Measurements from ENCODE around the gene MROH7.

The MROH7 gene

DNA sequence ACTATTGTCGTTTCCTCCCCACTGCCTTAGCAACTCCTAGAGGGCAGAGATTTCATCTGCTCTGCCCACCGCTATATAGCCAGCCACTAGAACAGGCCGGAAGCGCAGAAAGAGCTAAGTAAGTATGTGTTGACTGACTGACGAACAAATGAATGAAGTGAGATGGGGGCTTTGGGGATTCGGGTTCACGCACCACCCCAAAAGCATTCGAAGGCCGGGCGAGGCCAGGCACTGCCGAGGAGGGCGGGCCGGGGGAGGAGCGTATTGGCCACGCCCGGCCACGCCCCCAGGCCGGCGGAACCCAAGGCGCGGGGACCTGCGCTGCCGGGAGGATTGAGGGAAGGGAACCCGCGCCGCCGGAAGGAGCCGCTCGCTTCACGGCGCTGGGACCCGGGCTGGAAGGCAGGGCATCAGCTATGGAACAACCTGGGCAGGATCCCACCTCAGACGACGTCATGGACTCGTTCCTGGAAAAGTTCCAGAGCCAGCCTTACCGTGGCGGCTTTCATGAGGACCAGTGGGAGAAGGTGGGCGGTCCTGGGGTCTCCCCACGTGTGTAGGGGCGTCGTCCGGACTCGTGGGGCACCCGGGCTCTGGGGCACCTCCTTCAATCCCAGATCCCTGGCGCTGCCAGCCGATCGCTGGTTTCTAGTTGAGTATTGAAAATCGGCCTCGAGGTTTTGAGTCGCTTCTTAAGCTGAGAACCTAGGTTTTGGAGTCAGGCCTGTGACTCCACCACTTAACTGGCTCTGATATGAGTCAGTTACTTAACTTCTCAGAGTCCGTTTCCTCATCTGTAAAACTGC, 74.1 kb downstream of the MROH7 start, which contains the start of gene TTC4:
Gene TTC4, plus strand, starts transcription at position 369 of the 806 bp plus-strand sequence. Its CDS starts 48 bp downstream, at position 417.
- TF ChIP-seq, protein P1, sequence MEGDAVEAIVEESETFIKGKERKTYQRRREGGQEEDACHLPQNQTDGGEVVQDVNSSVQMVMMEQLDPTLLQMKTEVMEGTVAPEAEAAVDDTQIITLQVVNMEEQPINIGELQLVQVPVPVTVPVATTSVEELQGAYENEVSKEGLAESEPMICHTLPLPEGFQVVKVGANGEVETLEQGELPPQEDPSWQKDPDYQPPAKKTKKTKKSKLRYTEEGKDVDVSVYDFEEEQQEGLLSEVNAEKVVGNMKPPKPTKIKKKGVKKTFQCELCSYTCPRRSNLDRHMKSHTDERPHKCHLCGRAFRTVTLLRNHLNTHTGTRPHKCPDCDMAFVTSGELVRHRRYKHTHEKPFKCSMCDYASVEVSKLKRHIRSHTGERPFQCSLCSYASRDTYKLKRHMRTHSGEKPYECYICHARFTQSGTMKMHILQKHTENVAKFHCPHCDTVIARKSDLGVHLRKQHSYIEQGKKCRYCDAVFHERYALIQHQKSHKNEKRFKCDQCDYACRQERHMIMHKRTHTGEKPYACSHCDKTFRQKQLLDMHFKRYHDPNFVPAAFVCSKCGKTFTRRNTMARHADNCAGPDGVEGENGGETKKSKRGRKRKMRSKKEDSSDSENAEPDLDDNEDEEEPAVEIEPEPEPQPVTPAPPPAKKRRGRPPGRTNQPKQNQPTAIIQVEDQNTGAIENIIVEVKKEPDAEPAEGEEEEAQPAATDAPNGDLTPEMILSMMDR (IDR thresholded peaks at IDR 0.05; ENCODE audit: borderline replicate concordance, control extremely low read depth, extremely low read depth, insufficient read depth, missing control alignments), result no peak
- in situ Hi-C loops (cut with MboI; ENCODE audit: low sequenced_read_pairs, unreplicated experiment), result no loop called here
- peak; percentile 96 for DNase-seq (ENCODE audit: low spot score)

DNA sequence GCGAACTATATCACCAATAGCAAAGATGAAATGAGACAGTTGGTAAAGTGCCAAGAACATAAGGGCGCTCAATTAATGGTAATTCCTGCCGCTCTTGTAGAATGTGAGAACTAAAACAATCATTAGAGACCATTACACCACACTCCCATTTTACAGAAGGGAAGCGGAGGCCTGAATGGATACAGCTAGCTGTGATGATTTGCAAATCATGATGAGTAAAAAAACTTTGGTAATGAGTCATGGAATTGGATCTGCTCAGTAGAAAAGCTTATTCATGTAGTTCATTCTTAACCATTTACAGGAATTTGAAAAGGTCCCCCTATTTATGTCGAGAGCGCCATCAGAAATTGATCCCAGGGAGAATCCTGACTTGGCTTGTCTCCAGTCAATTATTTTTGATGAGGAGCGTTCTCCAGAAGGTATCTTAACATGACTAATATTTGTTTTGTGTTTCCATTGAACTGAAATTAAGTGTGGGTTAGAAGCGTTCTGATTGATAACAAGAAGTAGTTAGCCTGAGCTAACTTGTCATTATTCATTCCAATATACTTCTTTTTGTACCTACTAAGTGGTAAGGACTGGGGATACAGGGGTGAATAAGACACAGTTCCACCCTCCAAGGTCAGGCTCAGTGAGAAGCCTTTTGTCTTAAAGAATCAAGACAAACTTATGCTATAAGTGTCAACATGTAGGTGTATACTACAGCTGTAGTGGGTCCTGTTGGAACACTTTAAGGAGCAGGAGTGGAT, 74.9 kb downstream of the MROH7 start:
- in situ Hi-C loops (cut with MboI; ENCODE audit: low sequenced_read_pairs, unreplicated experiment), result no loop called here
- DNase-seq (ENCODE audit: low spot score), result no peak
- TF ChIP-seq, protein P1 (IDR thresholded peaks at IDR 0.05; ENCODE audit: borderline replicate concordance, control extremely low read depth, extremely low read depth, insufficient read depth, missing control alignments), result no peak

DNA sequence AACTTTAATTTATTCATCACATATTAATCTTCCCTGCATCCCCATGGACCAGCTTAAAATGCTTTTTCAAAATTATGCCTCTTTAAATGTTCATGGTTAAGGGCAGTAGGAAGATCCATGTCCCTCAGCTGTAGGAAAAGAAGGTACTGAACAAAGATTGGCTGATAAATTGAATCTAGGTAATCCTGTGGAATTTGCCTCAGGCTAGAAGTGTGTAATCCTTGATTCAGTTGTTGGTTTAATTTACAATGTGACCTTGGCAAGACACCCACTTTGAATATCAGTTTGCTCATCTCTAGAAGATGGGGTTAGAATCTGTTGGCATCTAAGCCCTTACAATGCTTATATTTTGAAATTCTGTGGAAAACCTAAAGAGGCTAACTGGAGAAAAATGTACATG, 80.1 kb downstream of the MROH7 start:
- no peak for DNase-seq (ENCODE audit: low spot score)
- in situ Hi-C loops (cut with MboI; ENCODE audit: low sequenced_read_pairs, unreplicated experiment), result no loop called here
- TF ChIP-seq, protein P1 (IDR thresholded peaks at IDR 0.05; ENCODE audit: borderline replicate concordance, control extremely low read depth, extremely low read depth, insufficient read depth, missing control alignments), result no peak

DNA sequence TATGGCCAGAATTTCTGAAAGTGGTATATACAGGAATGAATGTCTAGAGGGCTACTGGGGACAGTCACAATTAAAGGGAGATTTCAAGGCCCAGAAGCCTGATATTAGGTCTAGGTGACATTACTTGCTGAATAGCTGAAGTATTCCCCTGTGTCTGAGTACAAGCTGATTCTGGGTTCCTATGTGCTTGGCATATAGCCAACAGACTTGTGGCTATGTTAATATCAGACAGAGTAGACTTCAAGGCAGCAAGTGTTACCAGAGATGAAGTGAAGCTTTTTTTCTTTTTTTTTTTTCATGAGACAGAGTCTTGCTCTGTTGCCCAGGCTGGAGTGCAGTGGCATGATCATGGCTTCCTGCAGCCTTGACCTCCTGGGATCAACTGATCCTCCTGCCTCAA, 82.4 kb downstream of the MROH7 start:
- DNase-seq (ENCODE audit: low spot score), result no peak
- TF ChIP-seq, protein P1 (IDR thresholded peaks at IDR 0.05; ENCODE audit: borderline replicate concordance, control extremely low read depth, extremely low read depth, insufficient read depth, missing control alignments), result no peak
- in situ Hi-C loops (cut with MboI; ENCODE audit: low sequenced_read_pairs, unreplicated experiment), result no loop called here

DNA sequence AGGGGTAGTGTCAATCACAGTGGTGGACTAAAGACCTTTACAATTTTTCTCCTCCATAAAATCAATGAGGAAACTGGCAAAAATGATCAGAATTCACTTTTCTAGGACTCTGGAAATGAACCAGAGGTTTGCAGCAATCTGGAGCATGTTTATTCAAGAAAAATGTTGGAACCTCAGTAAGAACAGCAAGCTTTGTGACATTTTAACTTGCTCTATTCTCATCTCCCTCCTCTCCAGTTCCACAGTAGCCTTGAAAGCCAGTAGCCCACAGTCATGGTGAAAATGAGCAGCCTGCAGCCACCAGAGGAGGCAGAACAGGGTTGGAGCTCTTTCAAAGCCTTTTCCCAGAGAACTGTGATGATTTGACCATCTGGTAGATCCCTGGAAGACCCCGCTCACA, 83.2 kb downstream of the MROH7 start:
- in situ Hi-C loops (cut with MboI; ENCODE audit: low sequenced_read_pairs, unreplicated experiment), result no loop called here
- TF ChIP-seq, protein P1 (IDR thresholded peaks at IDR 0.05; ENCODE audit: borderline replicate concordance, control extremely low read depth, extremely low read depth, insufficient read depth, missing control alignments), result no peak
- no peak for DNase-seq (ENCODE audit: low spot score)

DNA sequence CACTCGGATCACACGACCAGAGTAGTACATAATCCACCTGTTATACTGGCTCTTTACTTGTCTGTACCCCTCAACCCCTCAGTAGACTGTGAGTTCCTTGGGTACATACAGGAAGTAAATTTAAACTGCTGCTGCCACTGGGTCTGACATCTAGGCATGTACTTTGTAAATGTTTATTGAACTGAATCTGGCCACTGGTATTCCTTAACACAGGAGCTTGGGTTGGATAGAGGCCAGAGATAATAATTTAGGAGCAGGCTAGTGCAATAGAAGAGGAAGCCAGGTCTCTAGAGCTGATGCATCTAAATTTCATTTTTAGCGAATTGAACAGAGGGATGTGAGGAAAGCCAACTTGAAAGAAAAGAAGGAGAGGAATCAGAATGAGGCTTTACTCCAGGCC, 86.4 kb downstream of the MROH7 start:
- no peak for DNase-seq (ENCODE audit: low spot score)
- TF ChIP-seq, protein P1 (IDR thresholded peaks at IDR 0.05; ENCODE audit: borderline replicate concordance, control extremely low read depth, extremely low read depth, insufficient read depth, missing control alignments), result no peak
- in situ Hi-C loops (cut with MboI; ENCODE audit: low sequenced_read_pairs, unreplicated experiment), result no loop called here
